Activated effector memory CD4-positive, alpha-beta T cell treated with anti-CD3 and anti-CD28 coated beads, Interleukin-2, amount 50 U/mL, for 16 hours (primary cell): ENCODE data around the gene C16orf87.
"Not testable (repeated sequence)": the region's sequence is repeated elsewhere in the genome, so short reads cannot be mapped to it uniquely, and the experiment has no call there.

Experiments used
- DNase-seq: peaks from one replicate; pipeline ENCODE4 v3.0.0-alpha.2; 2020

Gene C16orf87

DNA sequence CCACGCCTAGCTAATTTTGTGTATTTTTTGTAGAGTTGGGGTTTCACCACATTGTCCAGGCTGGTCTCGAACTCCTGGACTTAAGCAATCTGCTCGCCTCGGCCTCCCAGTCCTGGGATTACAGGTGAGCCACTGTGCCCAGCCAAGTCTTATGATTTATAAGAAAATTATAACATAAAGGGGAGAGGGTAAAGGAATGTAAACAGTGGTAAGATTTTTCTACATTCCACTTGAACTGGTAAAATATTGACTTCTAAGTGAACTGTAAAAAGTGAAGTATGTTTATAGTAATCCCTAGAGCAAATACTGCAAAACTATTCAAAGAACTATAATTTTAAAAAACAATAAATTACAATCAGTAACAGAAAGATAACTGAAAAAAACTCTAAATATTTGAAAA is 33.5 kb downstream of the C16orf87 start:
- no peak for DNase-seq

DNA sequence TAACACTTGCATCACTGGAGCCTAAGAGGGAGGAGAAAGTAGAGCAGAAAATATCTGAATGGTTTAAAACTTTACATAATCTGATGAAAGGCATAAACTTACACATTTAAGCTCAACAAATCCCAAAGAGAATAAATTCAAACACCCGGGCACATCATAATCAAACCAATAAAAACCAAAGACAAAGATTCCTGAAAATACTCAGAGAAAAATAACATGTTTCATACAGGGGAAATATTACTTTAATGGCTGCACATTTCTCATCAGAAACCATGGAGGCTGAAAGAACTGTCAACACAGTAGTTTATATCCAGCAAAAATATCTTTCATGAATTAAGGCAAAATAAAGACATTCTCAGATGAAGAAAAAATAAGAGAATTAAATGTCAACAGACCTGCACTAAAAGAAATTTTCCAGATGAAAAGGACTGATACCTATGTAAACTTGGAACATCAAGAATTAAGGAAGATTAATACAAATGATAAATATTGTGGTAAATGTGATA is 34.2 kb downstream of the C16orf87 start:
- no peak for DNase-seq

DNA sequence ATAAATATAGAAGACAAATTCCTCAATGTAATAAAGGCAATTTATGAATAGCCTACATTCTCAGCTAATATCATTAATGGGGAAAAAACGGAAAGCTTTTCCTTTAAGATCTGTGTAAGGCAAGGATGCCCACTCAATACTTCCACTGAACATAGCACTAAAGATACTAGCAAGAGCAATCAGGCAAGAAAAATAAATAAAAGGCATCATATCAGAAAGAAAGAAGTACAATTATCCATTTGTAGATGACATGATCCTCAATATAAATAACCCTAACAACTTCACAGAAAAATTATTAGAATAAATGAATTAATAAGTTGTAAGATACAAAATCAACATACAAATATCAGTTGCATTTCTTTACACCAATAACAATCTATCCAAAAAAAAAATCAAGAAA is 37.1 kb downstream of the C16orf87 start:
- no peak for DNase-seq

GRCh38 chr16:46790599-46791270 is 40.2 kb downstream of the C16orf87 start:
- DNase-seq = no peak

GRCh38 chr16:46789499-46790414 is 41.2 kb downstream of the C16orf87 start:
- DNase-seq = peak; percentile 93

- no peak for DNase-seq
Observed at GRCh38 chr16:46788891-46789474, 42.0 kb downstream of the C16orf87 start.

DNA sequence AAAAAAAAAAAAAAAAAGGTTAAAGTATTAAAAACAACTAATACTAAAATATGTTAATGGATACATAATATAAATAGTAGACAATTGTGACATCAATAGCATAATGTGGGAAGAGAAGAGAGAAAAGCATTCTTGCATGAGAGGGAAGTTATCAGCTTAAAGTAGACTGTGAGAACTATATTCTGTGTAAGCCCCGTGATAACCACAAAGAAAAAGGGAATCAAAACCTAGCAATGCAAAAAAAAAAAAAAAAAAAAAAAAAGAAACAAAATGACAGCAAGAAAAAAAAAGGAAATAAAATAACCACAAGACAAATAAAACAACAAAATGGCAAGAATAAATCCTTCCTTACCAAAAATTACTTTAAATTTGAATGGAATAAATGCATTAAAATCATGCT is 43.1 kb downstream of the C16orf87 start:
- DNase-seq = no peak

GRCh38 chr16:46785076-46785845 is 45.7 kb downstream of the C16orf87 start:
- DNase-seq = no peak

- not testable (repeated sequence) for DNase-seq
Observed at GRCh38 chr16:46784569-46784968, 46.4 kb downstream of the C16orf87 start.

- DNase-seq = no peak
Observed at GRCh38 chr16:46783800-46784199, 47.2 kb downstream of the C16orf87 start.

- DNase-seq = no peak
Observed at GRCh38 chr16:46782320-46782719, 48.7 kb downstream of the C16orf87 start.

- DNase-seq = no peak
Observed at GRCh38 chr16:46777804-46778203, 53.2 kb downstream of the C16orf87 start.

GRCh38 chr16:46775214-46775613 is 55.8 kb downstream of the C16orf87 start:
- no peak for DNase-seq

DNA sequence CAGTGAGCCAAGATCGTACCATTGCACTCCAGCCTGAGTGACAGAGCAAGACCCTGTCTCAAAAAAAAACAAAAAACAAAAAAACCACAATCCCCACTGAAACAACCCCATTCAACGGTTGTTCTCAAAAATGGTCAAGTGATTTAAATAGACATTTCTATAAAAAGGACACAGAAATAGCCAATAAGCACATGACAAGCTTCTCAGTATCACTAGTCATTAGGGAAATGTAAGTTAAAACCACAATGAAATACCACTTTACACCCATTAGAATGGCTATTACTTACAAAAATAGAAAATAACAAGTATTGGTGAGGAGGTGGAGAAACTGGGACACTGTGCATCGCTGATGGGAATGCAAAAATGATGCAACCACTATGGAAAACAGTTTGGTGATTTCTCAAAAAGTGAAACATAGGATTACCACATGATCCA is 56.2 kb downstream of the C16orf87 start:
- DNase-seq = no peak

- DNase-seq = no peak
Observed at GRCh38 chr16:46772463-46772862, 58.5 kb downstream of the C16orf87 start.

DNA sequence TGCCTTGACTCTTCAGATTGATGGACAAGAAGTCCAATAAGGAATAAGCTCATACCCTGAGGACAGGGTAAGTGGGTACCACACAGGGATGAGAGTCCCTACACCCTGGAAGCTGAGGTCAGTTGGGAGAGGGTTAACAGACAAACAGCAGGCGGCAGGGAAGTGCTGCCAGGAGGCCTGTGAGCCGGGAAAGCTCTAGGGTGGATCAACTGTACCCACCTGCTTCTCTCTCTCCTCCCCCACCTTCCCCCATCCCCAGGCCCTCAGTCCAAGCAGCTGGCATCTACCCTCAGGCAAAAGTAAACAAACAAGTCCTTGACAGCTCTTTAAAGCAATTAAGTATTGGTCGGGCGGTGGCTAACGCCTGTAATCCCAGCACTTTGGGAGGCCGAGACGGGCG is 62.2 kb downstream of the C16orf87 start:
- DNase-seq = no peak

DNA sequence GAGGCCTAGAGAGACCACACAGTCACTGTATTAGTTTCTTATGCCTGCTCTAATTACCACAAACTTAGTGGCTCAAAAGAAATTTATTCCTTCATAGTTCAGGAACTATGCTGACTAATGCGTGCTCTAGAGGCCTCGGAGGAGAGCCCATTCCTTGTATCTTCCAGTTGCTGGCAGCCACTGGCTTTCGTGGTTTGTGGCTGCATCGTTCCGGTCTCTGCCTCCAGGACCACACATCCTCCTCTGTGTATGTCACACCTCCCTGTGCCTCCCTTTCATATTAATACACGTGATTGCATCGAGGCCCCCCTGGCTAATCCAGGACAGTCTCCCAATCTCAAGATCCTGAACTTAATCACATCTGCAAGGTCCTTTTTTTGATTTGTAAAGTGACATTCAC is 65.9 kb downstream of the C16orf87 start:
- DNase-seq = no peak

DNA sequence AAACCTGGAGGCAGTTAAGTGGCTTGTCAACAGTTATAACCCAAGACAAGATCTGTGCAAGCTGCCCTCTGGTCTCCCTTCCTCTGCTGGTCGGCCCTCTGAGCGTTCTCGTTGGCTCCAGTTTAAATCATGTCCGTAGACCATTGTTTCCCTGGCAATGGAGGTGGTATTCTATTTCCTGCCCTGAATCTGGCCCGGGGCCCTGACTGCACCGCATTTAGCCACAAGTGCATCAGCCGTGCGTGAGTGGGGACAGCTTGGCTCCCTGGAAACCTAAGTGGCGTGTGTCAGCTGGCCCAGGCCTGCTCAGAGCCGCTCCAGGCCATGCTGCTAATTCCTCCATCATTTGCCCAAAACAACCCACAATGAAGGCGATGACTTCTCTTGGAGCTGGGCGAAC is 67.8 kb downstream of the C16orf87 start:
- DNase-seq = no peak

- DNase-seq = no peak
Observed at GRCh38 chr16:46762583-46762982, 68.4 kb downstream of the C16orf87 start.

DNA sequence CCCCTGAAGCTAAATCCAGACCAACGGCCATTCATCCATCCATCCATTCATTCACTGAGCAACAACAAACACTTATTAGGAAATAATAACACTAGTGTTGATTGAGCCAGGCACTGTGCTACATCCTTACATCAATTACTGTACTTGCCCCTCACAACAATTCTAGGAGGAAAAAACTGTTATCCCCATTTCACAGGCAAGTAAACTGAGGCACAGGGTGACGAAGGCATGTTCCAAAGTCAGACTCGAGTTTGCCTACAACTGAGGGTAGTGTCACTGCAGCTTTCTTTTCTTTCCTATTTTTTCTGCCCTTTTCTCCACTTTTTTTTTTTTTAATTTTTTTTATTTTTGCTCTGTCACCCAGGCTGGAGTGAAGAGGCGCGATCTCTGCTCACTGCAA is 71.7 kb downstream of the C16orf87 start:
- DNase-seq = no peak

- no peak for DNase-seq
Observed at GRCh38 chr16:46757339-46758050, 73.5 kb downstream of the C16orf87 start.

- no peak for DNase-seq
Observed at GRCh38 chr16:46756772-46757171, 74.2 kb downstream of the C16orf87 start.
